ENCODE results near the gene CNPY4.
A peak's percentile ranks its signal among the peaks of the same experiment; 100 is the strongest.

Gene CNPY4

DNA sequence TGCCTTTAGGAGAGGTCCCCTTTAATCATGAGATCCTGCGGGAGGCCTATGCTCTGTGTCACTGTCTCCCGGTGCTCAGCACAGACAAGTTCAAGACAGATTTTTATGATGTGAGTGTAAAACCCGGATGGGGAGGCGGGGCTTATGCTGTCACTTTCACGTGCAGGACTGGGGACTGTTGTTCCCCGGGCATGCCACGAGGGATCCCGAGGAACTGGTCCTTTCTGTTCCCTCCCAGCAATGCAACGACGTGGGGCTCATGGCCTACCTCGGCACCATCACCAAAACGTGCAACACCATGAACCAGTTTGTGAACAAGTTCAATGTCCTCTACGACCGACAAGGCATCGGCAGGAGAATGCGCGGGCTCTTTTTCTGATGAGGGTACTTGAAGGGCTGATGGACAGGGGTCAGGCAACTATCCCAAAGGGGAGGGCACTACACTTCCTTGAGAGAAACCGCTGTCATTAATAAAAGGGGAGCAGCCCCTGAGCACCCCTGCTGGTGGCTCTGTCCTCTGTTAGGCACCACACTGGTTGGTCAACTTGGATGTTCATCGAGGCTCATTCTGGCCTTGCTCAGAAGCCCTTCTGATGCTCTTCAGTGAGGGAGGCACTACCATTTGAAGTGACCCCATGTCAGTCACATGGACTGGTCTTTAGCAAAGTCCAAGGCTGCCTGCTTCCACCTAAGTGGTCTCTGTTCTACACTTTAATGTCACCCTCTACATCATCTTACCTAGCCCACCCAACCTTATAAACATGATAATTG lies 27.8 kb upstream of the CNPY4 start:
- no peak for DNase-seq (ENCODE audit: low read depth)

DNA sequence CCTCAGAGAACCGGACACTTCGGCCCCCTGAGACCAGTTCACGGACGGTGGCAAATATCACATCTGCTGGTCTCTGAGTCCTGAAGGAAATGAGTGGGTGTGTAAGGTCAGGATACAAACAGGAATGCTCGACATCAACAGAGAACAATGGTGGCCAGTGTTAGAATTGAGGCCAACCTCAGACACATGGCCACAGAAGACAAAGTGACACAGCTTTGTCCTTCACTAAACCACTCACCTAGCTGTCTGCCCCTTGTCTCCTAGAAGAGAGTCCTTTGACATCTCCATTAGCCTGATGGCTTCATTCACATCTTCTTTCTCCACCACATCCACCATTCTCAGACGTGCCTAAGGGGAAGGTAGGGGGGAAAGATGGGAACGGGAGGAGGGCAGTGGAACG lies 26.4 kb upstream of the CNPY4 start:
- DNase-seq (ENCODE audit: low read depth) = no peak

DNA sequence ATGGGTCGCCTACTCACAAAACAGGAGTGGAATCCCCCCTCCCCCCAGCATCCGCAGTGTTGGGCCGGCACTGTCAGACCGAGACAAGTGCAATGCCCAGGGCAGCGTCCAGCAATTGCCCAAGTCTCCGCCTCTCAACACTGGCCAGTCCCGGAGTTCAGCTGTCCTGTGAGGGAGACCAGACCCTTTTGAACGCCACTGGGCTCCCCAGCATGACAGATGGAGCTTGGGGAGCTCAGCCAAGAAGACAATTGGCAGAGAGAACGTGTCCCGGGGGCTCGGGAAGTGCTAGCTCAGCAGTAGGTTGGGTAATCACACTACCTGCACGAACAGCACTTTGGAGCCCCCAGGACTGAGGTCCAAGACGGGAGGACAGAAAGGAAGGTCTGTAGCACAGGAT lies 25.9 kb upstream of the CNPY4 start:
- DNase-seq (ENCODE audit: low read depth) = no peak

DNA sequence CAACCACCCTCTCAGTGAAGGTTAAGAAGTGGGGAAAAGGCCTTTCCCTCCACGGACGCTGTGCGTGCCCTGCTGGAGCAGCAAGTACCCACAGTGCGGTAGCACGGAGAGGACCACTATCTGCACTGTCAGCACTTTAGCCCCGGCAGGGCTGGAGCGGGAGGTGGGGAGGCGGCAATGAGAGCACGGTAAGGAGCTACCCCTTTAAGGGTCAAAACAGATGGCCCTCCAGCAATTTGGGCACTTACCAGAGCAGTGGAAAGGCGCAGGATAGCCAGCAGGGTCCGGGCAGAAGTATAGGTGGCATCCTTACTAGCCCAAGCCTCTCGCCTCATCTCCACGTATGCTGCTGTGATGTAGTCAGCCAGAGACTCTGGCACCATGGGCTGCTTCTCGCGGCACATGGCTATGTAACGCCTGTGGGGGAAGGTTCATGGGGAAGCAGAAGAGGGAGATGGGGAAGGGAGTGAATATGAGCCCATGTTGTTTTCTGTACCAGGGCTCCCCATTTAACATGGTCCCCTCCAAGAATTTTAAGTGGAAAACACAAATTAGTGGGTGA lies 25.4 kb upstream of the CNPY4 start:
- no peak for DNase-seq (ENCODE audit: low read depth)

DNA sequence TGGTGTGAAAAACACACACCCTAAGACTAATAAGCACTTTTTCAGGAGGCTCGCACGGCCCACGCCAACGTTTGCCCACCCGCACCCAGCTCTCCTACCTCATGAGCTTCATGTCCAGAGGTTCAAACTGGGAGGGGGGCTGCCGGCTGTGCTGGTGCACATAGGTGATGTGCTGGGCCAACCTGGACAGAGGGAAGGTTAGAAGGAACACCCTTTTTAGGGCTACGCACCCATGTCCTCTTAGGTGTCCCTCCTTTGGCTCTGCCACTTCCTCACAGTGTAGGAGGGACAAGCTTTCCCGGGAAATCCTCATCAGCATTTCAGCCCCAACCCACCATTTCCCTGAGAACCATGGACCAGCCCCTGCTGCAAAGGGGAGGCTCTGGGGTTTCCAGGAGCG lies 24.1 kb upstream of the CNPY4 start:
- no peak for DNase-seq (ENCODE audit: low read depth)

DNA sequence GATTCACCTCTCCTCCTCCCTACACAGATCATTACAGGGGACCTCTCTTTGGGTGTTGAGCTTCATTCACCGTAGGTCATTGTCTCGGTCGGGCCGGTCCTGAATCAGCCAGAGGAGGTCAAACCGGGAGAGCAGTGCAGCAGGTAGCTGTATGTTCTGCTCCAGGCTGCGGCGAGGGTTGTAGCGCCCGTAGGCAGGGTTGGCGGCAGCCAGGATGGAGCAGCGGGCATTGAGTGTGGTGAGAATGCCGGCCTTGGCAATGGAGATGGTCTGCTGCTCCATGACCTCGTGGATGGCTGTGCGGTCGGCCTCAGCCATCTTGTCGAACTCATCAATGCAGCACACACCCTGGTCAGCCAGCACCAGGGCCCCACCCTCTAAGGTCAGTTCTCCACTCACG lies 23.7 kb upstream of the CNPY4 start:
- no peak for DNase-seq (ENCODE audit: low read depth)

DNA sequence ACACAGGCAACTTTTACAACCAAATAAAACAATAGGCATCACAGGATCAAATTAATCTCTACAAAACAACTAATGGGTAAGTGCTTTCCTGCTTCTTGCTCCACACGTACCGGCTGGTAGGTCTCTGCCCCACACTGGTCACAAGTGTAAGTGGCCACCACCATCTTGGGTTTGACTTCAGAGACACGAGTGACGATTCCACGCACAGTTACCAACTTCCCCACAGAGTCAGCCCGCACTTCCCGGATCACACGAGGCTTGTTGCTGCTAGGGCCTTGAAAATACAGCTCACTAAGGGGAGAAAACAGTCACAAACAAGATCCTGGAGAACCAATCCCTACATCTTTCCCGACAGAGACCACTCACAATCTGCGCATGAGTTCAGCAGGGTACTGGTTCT lies 20.5 kb upstream of the CNPY4 start:
- no peak for DNase-seq (ENCODE audit: low read depth)

DNA sequence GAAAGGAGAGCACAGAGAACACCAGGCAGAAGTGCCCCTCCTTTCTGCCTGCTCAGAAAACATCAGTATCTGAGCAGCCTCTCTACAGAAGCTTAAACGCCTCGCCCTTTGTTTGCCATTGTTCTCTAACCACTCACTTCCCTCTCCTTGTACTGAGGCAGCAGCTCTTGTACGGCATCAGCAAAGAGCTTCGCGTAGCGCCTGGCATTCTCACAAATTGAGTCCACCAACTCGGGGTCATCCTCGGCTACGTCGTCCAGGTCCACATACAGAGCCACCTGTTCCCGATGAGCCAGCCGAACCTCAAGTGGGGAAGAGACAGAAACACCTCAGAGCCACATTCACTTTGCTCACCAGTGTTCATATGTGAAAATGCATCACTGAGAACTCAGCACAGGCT lies 20.0 kb upstream of the CNPY4 start:
- no peak for DNase-seq (ENCODE audit: low read depth)

DNA sequence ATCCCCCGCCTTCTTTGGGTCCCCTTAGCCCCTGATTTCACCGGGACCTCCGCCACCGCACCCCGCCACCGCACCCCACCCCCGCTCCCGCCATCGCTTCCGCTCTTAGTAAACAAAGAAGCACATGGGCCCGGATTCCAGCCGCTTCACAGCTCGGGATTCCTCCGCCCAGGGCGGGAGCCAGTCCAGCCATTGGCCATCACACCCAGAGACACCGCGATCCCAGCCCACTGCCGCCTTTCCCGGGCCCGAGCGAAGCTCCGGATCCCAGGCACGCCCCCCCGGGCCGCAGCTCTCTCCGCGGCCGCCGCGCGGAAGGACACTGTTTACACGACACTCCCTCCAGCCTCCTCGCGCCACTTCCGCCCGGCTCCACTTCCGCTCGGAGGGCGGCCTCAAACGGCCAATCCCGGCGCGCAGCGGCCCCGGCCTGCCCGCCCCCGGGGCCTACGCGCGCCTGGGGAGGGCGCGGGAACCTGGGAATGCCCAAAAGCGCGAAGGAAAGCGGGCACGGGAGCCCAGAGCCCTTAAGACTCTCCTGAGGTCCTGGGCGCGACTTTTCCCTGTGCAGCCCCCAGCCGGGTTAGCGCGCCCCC lies 18.9 kb upstream of the CNPY4 start:
- peak; percentile 78 for DNase-seq (ENCODE audit: low read depth)

DNA sequence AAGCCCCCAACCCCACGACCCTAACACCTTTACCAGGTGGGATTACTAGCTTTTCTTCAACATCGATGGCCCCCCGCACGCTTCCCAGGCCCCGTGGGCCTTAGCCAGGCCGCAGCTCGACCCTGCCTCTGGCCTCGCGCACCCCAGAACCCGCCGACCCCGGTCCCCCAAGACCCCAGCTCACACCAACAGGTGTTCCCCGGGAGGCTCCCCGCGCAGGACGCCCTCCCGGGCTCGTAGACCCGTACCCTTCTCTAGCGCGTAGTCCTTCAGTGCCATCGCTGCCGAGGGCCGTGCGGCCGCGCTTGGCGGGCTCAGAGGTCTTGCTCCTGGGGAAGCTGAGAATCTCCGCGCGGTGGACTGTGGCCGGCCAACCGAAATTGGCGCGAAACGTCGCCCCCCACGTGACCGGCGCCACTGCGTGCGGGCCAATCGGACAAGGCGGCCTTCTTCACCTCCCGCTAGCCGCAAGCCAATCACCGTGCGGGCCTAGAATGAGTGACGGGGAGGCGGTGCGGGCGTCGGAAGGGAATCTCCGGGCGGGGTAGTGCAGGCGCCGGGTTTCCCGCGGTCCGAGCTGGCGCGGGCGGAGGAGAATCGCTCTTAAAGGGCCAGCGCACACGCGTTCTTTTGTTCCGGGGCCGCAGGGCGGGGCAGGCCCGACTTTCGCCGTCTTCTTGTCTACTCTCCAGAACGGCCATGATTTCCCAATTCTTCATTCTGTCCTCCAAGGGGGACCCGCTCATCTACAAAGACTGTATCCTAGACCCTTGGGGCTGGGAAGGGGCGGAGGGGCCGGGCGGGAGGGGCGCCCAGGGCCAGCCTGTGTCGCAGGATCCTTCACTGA lies 18.2 kb upstream of the CNPY4 start, which contains the start of the genes AP4M1 and MCM7:
TSS of gene AP4M1 (plus strand) at position 628 of the 847 bp plus-strand sequence. CDS start at position 700, 72 bp downstream.
TSS of gene MCM7 (minus strand) at position 382 of the 847 bp plus-strand sequence. CDS start at position 279, 103 bp downstream.
- peak; percentile 93 for DNase-seq (ENCODE audit: low read depth)

DNA sequence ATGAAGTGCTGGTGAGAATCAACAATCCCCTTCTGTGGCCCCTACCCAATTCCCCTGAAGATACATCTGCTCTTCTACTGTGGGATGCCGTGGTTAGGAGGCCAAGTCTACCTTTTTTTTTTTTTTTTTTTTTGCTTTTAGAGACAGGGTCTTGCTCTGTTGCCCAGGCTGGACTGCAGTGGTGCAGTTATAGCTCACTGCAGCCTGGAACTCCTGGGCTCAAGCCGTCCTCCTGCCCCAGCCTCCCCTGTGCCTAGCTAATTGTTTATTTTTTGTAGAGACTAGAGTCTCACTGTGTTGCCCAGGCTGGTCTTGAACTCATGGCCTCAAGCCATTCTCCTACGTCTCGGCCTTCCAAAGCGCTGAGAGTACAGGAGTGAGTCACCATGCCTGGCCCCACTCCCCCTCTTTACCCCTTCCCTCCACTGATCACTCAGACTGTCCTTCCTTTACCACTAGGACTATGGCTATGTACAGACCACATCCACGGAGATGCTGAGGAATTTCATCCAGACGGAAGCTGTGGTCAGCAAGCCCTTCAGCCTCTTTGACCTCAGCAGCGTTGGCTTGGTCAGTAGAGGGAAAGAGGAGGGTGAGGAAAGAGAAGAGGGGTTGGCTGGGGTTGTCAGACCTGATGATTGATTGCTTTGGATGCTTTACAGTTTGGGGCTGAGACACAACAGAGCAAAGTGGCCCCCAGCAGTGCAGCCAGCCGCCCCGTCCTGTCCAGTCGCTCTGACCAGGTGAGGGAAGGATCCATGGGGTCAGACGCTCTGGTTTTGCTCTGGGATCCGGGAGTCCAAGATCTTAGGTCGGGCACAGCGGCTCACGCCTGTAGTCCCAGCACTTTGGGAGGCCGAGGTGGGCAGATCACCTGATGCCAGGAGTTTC lies 16.2 kb upstream of the CNPY4 start:
- no peak for DNase-seq (ENCODE audit: low read depth)

DNA sequence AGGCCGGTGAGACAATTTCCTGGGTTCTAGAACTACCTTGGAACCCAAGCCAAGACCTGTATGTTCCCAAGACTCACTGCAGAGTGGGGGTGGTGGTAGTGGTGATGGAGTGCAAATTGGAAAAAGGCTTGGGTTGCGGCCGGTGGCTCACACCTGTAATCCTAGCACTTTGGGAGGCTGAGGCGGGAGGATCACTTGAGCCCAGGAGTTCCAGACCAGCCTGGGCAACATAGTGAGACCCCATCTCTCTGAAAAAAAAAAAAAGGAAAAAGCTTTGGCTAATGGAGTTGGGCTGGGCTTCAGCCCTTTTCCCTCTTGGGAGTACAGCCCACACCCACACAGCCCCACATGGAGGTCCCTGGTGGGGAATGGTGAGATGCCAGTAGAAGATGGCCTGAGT lies 13.9 kb upstream of the CNPY4 start:
- no peak for DNase-seq (ENCODE audit: low read depth)

DNA sequence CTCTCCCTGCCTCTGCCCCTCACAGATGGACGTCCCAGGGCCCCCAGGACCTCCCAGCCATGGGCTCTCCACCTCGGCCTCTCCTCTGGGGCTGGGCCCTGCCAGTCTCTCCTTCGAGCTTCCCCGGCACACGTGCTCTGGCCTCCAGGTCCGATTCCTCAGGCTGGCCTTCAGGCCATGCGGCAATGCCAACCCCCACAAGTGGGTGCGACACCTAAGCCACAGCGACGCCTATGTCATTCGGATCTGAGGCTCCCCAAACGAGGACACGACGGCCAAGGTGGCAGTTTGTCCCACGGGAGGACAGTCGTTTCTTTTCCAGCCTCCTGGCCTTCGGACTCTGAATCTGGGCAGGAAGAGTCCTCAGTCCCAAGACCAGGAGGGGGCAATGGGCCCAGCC lies 12.8 kb upstream of the CNPY4 start:
- no peak for DNase-seq (ENCODE audit: low read depth)

DNA sequence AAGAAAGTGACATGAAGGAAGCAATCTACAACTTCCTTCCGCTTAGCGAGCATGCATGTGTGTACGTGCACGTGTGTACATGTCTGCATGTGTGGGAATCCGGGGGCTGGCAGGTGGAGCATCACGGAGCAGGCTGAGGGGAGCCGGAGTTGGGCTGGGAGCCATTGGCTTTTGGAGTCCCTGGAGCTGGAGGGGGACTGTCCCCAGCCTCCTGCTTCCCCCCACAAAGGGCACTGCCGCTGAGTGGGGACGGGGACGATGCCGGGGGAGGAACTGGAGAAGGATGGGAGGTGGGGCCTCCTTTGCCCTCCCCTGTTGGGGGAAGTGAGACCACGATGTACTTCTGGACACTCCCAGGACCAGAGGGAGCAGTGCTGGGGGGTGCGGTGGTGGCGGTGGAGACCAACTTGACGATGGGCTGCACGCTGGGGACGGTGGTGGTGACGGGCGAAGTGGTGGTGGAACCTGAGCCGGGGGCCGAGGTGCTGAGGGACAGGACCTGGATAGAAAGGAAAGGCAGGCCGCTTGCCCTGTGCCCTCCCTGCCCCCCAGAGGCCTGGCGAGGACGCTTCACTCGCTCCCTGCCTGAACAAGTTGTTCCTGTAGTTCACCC lies 12.2 kb upstream of the CNPY4 start:
- DNase-seq (ENCODE audit: low read depth) = no peak

DNA sequence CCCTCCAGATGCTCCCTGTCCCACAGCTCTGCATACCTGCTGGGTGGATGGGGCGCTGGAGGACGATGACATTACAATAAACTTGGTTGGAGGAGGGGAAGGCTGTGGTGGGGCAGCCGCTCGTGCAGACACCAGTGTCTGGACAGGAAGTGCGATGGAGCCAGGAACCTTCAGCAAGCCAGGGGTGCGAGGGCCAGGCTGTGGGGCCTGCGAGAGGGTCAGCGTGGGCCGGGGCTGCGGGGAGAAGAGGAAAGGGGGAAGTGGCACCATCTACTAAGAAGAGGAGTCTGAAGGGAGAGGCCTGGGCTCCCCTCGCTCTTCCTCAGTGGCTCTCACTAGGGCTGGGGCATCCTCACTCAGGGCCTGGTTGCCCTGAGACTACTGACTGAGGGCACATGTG lies 11.5 kb upstream of the CNPY4 start:
- no peak for DNase-seq (ENCODE audit: low read depth)

DNA sequence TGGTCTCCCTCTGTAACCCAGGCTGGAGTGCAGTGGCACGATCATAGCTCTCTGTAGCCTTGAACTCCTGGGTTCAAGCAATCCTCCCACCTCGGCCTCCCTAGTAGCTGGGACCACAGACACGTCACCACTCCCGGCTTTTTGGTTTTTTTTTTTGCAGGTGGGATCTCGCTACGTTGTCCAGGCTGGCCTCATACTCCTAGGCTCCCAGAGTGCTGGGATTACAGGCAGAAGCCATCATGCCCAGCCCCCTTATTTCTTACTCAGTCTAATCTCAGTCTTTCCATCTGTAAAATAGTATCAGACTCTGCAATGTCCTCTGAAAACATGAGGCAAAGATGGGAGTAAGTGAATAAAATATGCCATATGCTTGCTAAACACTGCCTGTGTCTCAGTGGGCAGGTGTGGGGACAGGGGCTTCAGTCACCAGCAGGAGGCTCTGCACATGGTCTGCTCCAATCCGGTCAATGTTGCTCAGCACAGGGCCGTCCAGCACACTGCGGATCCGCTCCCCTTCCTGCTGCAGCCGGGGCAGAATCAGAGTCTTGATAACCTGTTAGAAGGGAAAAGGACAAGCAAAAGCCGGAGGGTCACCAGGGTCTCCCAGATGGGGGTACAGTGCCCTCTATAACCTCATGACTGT lies 9.8 kb upstream of the CNPY4 start:
- no peak for DNase-seq (ENCODE audit: low read depth)

DNA sequence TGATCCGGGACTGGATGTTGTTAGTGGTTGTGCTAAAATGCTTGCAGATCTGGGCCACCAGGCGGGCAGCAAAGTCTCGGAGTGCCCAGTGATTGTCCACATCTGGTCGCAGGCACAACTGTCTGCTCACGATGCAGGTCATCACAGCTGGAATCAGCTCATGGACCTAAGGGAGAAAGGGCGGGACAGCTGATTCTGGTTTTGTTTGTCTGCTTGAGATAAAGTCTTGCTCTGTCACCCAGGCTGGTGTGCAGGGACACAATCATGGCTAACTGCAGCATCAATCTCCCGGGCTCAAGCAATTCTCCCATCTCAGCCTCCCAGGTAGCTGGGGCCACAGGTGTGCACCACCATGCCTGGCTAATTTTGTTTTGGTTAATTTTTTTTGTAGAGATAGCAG lies 8.3 kb upstream of the CNPY4 start:
- no peak for DNase-seq (ENCODE audit: low read depth)

DNA sequence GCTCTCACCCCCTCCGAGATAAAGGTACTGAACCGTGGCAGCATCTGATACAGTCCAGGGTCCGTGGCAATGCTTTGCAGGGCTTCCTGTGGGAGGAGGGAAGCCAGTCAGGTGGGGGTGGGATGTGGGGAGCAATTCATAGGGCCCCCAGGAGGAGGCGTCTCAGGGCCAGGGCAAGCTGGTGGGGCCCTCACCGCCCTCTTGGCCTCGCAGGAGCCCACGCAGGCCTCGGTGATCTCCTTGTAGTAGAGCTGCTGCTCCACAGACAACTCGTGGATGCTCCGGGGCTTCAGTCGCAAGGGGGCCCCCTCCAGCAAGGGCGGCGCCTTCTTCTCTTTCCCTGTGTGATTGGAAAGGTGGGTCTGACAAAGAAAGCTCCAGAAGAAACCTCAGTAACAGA lies 7.5 kb upstream of the CNPY4 start:
- DNase-seq (ENCODE audit: low read depth) = no peak

DNA sequence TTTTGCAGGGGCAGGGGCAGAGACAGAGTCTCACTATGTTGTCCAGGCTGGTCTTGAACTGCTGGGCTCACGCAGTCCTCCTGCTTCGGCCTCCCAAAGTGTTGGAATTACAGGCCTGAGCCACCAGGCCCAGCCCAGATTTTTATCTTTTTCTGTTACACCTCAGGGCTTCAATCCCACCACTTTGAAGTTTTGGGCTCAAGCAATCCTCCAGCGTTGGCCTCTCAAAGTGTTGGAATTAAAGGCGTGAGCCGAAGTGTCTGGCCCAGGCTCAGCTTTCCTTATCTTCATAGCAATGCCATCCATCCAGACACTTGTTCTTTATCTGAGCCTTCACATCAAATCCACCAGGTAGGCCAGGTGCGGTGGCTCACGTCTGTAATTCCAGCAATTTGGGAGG lies 4.4 kb upstream of the CNPY4 start:
- DNase-seq (ENCODE audit: low read depth) = no peak

DNA sequence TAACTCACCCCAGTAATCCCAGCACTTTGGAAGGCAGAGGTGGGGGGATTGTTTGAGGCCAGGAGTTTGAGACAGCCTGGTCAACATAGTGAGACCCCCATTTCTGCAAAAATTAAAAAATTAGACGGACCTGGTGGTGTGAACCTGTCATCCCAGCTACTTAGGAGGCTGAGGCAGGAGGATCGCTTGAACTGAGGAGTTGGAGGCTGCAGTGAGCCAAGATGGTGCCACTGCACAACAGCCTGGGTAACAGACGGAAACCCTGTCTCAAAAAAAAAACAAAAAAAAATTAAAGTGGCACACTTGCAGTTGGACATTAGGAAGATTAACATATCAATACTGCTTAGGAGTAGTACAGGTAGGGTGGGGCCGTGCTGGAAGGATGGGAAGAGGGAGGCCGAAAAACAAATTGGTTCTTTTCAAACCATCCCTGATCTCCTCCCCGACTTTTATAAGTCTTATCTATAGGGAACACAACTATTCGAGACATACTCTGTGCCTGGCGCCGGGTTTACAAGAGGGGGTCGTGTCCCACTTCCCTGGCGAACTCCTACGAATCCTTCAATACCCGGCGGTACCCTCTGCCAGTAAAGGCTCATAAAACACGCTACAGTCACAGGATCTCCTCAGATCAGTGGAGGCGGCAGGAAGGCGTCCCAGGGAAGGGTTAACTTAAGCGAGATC lies 904 bp upstream of the CNPY4 start:
- no peak for DNase-seq (ENCODE audit: low read depth)
